ENCODE results near the gene SLC1A3.

The SLC1A3 gene

GRCh38 chr5:36683821-36684434 lies 77.5 kb downstream of the SLC1A3 start:
- peak in 38 of 51 donors; percentile 18 to 84 (median 64) for DNase-seq

DNA sequence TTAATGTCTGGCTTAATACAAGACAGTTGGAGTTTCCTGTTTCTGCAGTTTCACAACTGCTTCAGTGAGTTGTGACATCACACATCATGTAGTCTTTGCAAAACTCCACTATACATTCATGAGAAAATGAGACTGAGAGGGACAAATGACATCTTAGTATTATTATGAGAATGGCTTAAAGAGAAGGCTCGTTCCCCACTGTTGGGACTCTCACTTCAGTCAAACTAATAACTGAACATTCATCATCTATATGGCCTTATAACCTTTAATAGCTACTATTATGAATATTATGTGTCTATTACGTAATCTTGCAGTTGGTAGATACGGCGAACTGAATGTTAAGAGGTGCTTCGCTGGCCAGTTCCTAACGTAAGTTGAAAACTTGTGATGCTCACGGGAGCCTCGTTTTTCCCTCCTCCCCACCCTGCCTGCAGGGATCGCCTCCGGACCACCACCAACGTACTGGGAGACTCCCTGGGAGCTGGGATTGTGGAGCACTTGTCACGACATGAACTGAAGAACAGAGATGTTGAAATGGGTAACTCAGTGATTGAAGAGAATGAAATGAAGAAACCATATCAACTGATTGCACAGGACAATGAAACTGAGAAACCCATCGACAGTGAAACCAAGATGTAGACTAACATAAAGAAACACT lies 79.4 kb downstream of the SLC1A3 start:
- DNase-seq: no peak

DNA sequence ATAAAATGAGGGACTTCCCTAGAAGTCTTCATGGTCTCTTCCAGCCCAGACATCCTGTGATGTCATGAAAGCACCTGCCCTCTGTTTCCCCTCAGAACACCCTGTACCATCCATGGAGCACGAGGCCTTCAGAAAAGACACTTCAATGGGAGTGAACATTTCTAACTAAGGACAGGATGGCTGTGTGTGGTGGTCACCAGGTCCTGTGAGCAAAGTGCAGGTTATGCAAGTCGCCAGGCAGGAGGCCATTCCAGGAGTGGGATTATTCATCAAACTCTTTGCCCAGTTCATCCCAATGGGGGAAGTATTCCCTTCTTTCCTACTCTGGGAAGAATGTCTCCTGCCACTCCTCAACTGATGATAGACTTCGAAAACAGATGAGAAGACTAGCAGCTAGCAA lies 80.5 kb downstream of the SLC1A3 start:
- no peak for DNase-seq

- DNase-seq: no peak
These were observed 82.3 kb downstream of the SLC1A3 start for GRCh38 chr5:36688722-36689121.

GRCh38 chr5:36689225-36689624 lies 82.8 kb downstream of the SLC1A3 start:
- DNase-seq: peak in 7 of 51 donors; percentile 7 to 24 (median 13)

GRCh38 chr5:36690041-36690961 lies 83.9 kb downstream of the SLC1A3 start:
- peak in 50 of 51 donors; percentile 6 to 81 (median 66) for DNase-seq

DNA sequence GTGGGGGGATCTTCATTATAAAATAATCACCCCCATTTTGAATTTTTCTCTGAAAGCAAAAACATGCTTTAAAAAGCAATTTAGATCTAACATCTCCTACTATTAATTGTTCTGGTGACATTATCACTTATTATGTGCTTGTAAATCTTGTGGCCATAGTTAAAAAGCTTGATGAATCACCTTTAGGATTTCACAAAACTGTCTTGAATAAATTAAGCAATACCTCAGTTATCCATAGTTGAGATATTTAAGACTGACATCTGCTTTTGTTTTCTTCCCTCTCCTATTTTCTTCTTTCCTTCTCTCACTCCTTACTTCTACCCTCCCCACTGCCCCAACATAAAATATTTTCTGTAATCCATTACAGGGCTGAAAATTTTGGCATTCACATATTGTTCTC lies 84.8 kb downstream of the SLC1A3 start:
- no peak for DNase-seq

- DNase-seq: peak in 13 of 51 donors; percentile 7 to 50 (median 14)
These were observed 85.4 kb downstream of the SLC1A3 start for GRCh38 chr5:36691696-36692371.

DNA sequence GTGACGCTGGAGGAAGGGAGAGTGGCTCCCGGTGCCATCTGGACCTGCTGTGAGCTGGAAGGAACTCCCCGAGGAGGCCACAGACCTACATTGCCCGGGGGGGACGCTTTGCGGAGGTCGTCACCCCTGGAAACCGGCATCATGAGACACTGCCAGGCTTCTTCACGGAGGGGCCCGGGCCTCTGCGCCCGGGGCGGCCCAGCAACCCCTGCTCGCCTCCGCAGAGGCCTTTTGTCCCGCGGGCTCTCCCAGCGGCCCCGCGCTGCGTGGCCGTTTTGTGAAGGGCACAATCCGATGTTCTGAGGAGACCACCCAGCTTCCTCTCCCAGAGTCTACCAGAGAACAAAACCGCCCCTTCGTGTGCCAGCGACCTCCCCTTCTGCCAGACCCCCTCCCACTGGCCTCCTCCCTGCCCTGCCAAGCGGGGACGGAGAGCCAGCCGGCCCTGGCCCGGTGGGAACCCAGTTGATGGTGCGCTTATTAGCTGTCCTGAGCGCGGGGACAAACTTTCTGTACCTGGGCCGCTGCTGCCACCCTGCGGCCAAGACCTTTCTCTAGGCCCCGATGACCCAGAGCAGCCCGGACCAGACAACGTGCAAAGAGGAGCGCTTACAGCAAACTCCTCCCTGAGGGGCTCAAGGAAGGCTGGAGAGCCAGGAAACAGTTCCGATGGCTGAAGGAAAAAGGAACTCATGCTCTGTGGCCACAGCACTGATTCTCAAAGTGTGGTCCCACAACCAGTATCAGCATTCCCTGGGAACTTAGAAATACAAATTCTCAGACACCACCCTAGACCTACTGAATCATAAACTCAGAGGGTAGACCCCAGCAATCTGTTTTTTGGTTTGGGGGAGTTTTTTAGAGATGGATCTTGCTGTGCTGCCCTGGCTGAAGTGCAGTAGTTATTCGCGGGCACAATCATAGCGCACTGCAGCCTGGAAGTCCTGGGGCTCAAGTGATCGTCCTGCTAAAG lies 86.7 kb downstream of the SLC1A3 start:
- peak; percentile 39 to 98 (median 79) for DNase-seq

GRCh38 chr5:36694351-36694750 lies 87.9 kb downstream of the SLC1A3 start:
- no peak for DNase-seq

- peak in 32 of 51 donors; percentile 3 to 60 (median 28) for DNase-seq
These were observed 89.8 kb downstream of the SLC1A3 start for GRCh38 chr5:36696059-36696673.

DNA sequence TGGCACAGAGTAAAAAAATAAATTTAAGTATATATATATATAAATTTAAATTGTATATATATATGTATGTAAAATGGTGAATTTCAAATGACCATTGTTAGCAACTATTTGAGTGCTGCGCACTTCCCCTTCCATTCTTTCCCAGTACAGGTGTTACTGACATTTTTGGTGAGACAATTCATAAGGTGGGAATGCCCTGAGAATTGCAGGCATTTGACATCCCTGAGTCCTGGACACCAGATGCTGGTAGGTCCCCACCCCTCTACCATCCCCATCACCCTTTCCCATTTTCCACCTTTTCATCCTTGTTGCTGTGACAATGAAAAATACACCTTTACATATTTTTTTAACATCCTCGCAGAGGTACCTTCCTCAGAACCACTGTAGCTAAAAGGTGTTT lies 91.6 kb downstream of the SLC1A3 start:
- no peak for DNase-seq

DNA sequence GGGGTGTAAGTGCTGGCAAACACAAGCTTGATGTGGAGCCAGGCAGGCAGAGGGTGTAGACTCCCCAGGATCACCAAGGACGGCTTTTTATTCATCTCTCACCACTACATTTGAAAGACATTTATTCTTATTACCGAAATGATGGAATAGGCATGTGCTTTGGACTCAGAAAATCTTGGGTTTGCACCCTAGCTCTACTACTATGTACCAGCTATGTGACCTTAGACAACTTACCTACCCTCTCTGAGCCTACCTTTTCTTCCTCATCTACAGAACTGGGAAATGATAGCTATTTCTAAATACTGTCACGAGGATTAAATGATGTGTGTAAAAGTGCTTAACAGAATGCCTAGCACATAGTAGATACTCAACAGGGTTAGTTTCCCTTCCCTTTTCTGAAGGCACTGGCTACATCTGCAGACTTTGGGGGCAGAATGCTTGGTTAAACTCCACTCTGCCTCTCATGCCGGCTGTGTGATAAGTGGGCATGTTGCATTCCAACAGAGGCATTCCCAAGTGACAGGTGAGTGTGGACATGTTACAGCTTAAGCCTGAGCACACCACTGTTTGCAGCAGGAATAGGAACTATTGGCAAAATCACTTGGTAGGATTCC lies 94.8 kb downstream of the SLC1A3 start:
- no peak for DNase-seq

DNA sequence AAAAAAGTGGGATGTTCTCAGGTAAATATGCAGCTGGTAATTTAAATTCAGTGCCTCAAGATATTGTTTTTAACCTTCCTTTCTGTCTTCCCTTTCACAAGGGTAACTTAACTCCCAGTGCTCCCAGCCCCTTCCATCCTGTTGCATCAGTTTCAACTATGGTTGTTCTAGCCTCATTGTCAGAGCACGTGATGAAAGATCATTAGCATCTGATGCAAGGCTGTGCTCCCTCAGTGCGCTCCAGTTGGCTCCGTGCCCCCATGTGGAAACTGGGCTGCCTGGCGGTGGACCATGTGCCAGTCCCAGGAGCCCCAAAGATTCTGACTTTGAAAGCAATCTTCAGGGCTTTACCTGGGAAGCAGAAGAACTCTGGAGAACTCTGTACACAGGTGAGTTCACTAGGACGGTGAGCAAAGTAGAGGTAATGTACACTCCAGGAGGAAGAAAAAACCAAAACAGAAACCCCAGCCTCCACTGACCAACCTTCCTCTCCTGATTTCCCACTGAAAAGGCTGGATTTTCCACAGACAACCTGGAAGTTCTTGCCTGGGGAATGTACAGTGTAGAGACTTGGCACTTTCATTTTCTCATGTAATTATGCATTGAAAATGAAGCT lies 96.9 kb downstream of the SLC1A3 start:
- DNase-seq: peak in 2 of 51 donors; percentile 2 to 21

- DNase-seq: no peak
These were observed 97.7 kb downstream of the SLC1A3 start for GRCh38 chr5:36704131-36704530.

DNA sequence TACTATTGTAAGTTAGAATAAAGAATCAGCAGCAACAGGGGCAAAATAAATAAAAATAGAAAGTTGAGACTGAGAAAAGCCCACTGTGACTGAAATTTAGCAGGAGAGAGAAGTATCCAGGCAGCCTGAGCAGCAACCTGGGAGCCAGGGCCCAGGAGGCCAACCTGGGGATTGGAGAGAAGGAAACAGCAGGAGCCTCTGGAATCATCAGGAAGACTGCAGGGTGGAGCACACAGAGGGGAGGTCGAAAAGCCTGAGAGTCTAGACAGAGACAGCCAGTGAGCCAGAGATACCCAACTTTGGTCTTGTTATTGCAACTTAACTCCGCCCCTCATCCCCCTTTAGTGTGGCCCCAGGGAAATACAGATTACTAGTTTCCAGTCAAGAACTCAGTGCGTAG lies 98.6 kb downstream of the SLC1A3 start:
- no peak for DNase-seq

DNA sequence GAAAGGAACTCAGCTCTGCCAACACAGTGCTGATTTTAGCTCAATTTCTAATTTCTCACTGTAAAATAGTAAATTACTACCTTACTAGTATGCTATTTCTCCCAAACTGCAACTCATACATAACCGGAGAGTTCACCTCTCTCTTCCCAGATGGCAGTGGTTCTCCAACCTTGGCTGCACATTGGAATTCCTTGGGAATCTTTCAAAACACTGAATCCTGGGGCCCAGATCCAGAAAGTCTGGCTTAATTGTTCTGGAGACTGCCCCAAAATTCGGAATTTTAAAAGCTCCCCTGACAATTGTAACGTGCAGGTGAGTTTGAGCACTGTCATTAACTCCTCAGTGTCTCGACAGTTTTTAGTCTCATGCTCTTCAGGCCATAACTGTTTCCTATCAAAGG lies 100.3 kb downstream of the SLC1A3 start:
- DNase-seq: no peak

GRCh38 chr5:36708996-36709395 lies 102.6 kb downstream of the SLC1A3 start:
- no peak for DNase-seq

GRCh38 chr5:36710039-36710438 lies 103.6 kb downstream of the SLC1A3 start:
- DNase-seq: no peak
